ENCODE measurements around the gene RHBDD2.
A peak's percentile ranks its signal among the peaks of the same experiment; 100 is the strongest.
"Not testable (repeated sequence)": the region's sequence is repeated elsewhere in the genome, so short reads cannot be mapped to it uniquely, and the experiment has no call there.

RHBDD2 gene

DNA sequence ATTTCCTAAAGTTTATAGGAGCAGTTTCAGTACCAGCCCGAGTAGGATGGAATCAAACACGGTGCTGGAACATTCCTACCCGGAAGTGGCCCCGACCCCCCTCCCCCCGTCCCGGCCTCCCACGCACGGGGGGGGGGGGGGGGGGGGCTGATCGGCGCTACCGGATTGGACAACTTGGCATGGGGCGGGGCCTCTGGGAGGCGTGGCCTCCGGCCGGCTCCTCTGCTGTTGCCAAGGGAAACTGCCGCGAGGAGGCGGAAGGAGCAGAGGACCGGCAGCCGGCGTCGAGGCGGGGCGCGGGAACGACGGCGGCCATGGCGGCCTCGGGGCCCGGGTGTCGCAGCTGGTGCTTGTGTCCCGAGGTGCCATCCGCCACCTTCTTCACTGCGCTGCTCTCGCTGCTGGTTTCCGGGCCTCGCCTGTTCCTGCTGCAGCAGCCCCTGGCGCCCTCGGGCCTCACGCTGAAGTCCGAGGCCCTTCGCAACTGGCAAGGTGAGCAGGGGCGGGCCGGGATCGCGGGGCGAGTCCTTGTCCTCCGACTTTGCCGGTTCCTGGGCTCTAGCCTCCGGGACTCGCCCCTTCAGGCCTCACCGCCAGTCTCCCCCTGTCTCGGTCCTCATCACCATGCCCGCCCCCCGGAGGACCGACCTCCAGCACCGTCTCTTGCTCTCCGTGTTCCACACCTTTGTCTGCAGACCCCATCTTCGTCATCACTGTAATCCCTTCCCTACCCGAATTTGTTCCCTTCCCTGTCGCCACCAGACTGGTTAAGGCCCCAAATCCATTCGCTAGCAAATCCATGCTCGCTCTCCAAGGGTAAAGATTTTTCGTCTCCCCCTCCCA, at the start of gene RHBDD2:
RHBDD2 (plus strand) TSS at position 266 of the 843 bp plus-strand sequence; CDS start at position 315, 49 bp downstream.
- DNase-seq = peak; percentile 81

GRCh38 chr7:75829656-75830055, 49.2 kb upstream of the RHBDD2 start:
- DNase-seq = not testable (repeated sequence)

- DNase-seq = no peak
Observed at GRCh38 chr7:75830978-75831377, 47.9 kb upstream of the RHBDD2 start.

- DNase-seq = not testable (repeated sequence)
Observed at GRCh38 chr7:75833662-75834061, 45.2 kb upstream of the RHBDD2 start.

- no peak for DNase-seq
Observed at GRCh38 chr7:75835688-75836285, 43.0 kb upstream of the RHBDD2 start.

GRCh38 chr7:75836798-75837197, 42.0 kb upstream of the RHBDD2 start:
- DNase-seq = no peak

DNA sequence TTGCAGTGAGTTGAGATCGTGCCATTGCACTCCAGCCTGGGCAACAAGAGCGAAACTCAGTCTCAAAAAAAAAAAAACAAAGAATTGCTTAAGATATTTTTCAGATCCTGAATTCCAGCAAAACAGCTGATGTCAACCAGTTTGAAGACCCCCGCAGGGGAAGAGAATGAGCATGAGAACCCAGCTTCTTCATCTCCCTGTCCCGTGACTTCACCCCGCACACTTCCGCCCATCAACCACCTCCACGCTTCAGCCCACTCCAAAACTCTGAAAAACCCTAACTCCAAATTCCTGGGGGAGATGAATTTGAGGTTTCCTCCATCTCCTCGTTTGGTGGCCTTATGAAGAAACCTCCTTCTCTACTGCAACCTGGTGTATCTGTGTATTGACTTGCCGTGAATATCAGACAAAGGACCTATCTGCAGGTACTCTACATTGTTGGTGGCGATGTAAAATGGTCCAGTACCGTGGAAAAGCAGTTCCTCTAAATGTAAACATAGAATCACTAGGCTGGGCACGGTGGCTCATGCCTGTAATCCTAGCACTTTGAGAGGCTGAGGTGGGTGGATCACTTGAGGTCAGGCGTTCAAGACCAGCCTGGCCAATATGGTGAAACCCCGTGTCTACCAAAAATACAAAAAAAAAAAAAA, 40.4 kb upstream of the RHBDD2 start:
- DNase-seq = not testable (repeated sequence)

DNA sequence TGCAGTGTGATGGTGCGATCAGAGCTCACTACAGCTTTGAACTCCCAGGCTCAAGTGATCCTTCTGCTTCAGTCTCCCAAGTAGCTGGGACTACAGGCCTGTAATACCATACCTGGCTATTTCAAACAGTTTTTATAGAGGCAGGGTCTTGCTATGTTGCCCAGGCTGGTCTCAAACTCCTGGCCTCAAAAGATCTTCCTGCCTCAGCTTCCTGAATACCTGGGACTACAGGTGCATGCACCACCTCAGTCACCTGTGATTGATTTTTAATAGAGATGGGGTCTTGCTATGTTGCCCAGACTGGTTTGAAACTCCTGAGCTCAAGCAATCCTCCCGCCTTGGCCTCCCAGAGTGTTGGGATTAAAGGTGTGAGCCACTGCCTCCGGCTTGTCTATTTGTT, 38.8 kb upstream of the RHBDD2 start:
- DNase-seq = no peak

- DNase-seq = no peak
Observed at GRCh38 chr7:75842836-75843446, 35.9 kb upstream of the RHBDD2 start.

DNA sequence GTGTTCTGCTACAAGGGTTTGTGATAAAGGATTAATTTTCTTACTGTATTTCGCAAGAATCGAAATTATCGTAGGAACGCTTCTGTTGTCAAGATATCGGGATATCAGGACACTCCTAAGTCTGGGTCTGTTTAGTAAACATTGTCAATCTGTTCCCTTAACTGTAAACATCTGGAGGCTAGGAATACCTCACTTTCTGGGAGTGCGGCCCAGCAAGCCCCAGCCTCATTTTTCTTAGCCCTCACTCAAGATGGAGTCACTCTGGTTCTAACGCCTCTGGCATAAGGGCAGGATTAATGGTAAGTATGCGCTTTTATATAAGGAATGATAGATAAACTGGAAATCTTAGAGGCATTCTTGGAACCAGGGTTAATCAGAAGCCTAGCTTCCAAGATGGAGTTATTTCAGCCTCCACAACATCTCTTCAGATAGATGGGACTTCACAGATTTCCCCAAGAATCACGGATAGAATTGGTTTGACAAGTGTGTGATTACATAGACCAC, 35.2 kb upstream of the RHBDD2 start:
- DNase-seq = no peak

- no peak for DNase-seq
Observed at GRCh38 chr7:75844158-75844557, 34.7 kb upstream of the RHBDD2 start.

DNA sequence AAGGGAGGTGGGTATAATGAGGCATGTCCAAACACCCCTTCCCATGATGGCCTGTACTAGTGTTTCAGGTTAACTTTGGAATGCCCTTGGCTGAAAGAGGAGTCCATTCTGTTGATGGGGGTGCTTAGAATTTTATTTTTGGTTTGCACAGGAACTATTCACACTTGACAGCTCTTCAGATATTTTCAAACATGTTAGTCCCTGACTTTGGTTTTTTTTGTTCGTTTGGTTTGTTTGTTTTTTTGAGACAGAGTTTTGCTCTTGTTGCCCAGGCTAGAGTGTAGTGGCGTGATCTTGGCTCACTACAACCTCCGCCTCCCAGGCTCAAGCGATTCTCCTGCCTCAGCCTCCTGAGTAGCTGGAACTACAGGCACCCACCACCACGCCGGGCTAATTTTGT, 33.7 kb upstream of the RHBDD2 start:
- not testable (repeated sequence) for DNase-seq

- DNase-seq = no peak
Observed at GRCh38 chr7:75847707-75848106, 31.1 kb upstream of the RHBDD2 start.

DNA sequence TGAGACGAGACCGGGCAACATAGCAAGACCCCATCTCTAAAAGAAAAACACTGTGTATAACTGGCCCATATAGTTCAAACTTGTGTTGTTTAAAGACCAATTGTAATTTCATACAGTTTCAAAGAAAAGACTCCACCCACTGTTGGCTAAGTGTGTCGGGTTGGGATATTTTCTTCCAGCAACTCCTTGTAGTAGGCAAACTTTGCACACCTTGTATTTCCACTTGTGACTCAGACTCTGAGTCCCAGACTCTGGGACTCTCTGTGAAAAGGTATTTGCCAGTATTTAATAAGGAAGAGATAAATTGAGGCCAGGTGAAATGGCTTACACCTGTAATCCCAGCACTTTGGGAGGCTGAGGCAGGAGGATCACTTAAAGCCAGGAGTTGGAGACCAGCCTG, 29.3 kb upstream of the RHBDD2 start:
- DNase-seq = no peak

DNA sequence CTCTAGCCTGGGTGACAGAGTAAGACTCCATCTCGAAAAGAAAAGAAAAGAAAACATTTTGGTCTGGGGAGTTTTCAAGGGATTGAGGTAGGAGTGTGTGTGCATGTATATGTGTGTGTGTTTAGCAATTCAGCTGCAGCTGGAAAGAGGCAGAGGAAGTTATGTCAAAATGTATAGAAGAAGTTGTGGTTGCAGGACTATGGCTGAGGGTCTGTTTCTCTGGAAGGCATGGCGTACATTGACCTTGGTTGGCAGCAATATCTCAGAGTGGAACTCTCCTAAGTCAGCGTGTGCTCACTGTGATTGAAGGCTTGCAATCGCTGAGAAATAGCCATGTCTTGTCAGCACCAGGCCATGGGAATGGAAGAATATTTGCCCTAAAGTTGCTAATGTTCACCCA, 28.6 kb upstream of the RHBDD2 start:
- DNase-seq = peak; percentile 96

DNA sequence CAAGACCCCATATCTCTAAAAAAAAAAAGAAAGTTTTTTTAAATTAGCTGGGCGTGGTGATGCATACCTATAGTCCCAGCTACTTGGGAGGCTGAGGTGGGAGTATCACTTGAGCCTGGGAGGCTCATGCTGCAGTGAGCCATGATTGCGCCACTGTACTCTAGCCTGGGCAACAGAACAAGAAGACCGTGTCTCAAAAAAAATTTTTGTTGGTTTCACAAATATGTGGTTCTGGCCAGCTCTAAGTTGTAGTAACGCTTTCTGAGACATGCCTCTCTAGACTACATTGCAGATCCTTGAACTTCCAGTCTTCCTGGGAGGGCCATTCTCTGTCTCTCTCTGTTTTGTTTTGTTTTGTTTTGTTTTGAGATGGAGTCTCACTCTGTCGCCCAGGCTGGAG, 24.6 kb upstream of the RHBDD2 start:
- no peak for DNase-seq

DNA sequence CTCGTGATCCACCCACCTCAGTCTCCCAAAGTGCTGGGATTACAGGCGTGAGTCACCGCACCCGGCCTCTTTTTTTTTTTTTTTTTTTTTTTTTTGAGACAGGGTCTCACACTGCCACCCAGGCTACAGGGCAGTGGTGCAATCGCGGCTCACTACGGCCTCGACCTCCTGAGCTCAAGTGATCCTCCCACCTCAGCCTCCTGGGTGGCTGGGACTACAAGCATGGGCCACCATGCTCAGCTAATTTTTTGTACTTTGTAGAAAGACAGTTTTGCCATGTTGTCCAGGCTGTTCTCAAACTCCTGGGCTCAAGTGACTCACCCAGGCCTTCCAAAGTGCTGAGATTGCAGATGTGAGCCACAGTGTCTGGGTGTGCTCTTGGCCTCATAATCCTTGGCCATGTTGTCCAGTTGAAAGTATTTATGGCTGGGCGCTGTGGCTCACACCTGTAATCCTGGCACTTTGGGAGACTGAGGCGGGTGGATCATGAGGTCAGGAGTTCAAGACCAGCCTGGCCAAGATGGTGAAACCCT, 24.0 kb upstream of the RHBDD2 start:
- DNase-seq = not testable (repeated sequence)

- peak; percentile 40 for DNase-seq
Observed at GRCh38 chr7:75856536-75856935, 22.3 kb upstream of the RHBDD2 start.

DNA sequence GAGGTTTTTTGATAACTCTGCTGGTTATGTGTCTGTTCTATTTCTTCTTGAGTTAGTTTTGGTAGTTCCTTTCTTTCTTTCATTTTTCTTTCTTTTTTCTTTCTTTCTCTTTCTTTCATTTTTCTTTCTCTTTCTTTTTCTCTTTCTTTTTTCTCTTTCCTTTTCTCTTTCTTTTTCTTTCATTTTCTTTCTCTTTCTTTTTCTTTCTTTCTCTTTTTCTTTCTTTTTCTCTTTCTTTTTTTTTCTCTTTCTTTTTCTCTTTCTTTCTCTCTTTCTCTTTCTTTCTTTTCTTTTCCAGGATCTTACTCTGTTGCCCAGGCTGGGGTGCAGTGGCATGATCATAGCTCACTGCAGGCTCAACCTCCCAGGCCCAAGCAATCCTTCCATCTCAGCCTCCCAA, 20.4 kb upstream of the RHBDD2 start:
- DNase-seq = no peak

- DNase-seq = no peak
Observed at GRCh38 chr7:75861636-75862035, 17.2 kb upstream of the RHBDD2 start.

DNA sequence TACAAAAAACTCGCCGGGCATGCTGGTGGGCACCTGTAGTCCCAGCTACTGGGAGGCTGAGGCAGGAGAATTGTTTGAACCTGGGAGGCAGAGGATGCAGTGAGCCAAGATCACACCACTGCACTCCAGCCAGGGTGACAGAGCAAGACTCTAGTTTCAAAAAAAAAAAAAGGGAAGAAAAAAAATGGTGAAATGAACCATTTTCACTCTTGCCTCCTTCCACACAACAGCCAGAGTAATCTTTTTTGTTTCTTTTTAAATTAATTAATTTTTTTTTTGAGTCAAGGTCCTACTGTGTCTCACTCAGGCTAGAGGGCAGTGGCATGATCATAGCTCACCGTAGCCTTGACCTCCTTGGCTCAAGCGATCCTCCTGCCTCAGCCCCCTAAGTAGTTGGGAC, 14.6 kb upstream of the RHBDD2 start:
- DNase-seq = not testable (repeated sequence)

- DNase-seq = no peak
Observed at GRCh38 chr7:75866114-75866488, 12.7 kb upstream of the RHBDD2 start.

Measured in GF-D8 (cell line).